GM18951 (cell line): ENCODE results near the gene COL5A1.

Experiments used
- POLR2A ChIP-seq: IDR thresholded peaks from 4 replicates; pipeline ENCODE4 v1.6.1; 2011; ENCODE audit warnings: mild to moderate bottlenecking; ENCODE audit not compliant: insufficient read length, insufficient read depth; ENCODE audit errors: extremely low read depth
- in situ Hi-C: fragments of 300-500 bp; cut with MboI; formaldehyde crosslinking; loops from one replicate; pipeline ENCODE4 v1.12.0; 2022; ENCODE audit warnings: low sequenced_read_pairs, mixed read lengths, inconsistent platforms; ENCODE audit not compliant: unreplicated experiment

COL5A1 gene

GRCh38 chr9:134773842-134774241 is 132.2 kb downstream of the COL5A1 start:
- TF ChIP-seq POLR2A: no peak
- in situ Hi-C loops: no loop called here

- in situ Hi-C loops: no loop called here
- TF ChIP-seq POLR2A: no peak
Observed at GRCh38 chr9:134774410-134774809, 132.8 kb downstream of the COL5A1 start.

- in situ Hi-C loops: no loop called here
- no peak for TF ChIP-seq POLR2A
Observed at GRCh38 chr9:134775081-134775951, 133.7 kb downstream of the COL5A1 start.

GRCh38 chr9:134776080-134776796 is 134.6 kb downstream of the COL5A1 start:
- no peak for TF ChIP-seq POLR2A
- in situ Hi-C loops: no loop called here

GRCh38 chr9:134777153-134777552 is 135.6 kb downstream of the COL5A1 start:
- in situ Hi-C loops: no loop called here
- no peak for TF ChIP-seq POLR2A

- no peak for TF ChIP-seq POLR2A
- in situ Hi-C loops: no loop called here
Observed at GRCh38 chr9:134778156-134778555, 136.6 kb downstream of the COL5A1 start.

- in situ Hi-C loops: no loop called here
- no peak for TF ChIP-seq POLR2A
Observed at GRCh38 chr9:134778841-134779411, 137.3 kb downstream of the COL5A1 start.

- in situ Hi-C loops: no loop called here
- TF ChIP-seq POLR2A: no peak
Observed at GRCh38 chr9:134779640-134780039, 138.0 kb downstream of the COL5A1 start.

- no peak for TF ChIP-seq POLR2A
- in situ Hi-C loops: no loop called here
Observed at GRCh38 chr9:134781591-134782302, 140.1 kb downstream of the COL5A1 start.

GRCh38 chr9:134782921-134783698 is 141.5 kb downstream of the COL5A1 start:
- in situ Hi-C loops: no loop called here
- TF ChIP-seq POLR2A: no peak

- in situ Hi-C loops: no loop called here
- no peak for TF ChIP-seq POLR2A
Observed at GRCh38 chr9:134783699-134784039, 142.1 kb downstream of the COL5A1 start.

- no peak for TF ChIP-seq POLR2A
- in situ Hi-C loops: no loop called here
Observed at GRCh38 chr9:134784577-134785305, 143.1 kb downstream of the COL5A1 start.
